Hematopoietic multipotent progenitor cell treated with erythropoietin and hydrocortisone succinate and interleukin-3 and kit ligand, for 6 days (in vitro differentiated cells): ENCODE data around the gene INHBC.
"Not testable (repeated sequence)": the region's sequence is repeated elsewhere in the genome, so short reads cannot be mapped to it uniquely, and the experiment has no call there.

Source experiments
- DNase-seq: peaks from one replicate; pipeline ENCODE4 v3.0.0-alpha.2; 2015

INHBC gene

GRCh38 chr12:57434517-57435223 is at the start of gene INHBC:
Gene INHBC (plus strand): TSS chr12:57434784. CDS start chr12:57434887, 103 bp downstream.
- no peak for DNase-seq

GRCh38 chr12:57385586-57385985 is 49.0 kb upstream of the INHBC start:
- DNase-seq: no peak

GRCh38 chr12:57386187-57386720 is 48.3 kb upstream of the INHBC start:
- DNase-seq: no peak

- DNase-seq: no peak
These were observed 46.2 kb upstream of the INHBC start for GRCh38 chr12:57388425-57388824.

- no peak for DNase-seq
These were observed 45.6 kb upstream of the INHBC start for GRCh38 chr12:57389033-57389432.

GRCh38 chr12:57390174-57390573 is 44.4 kb upstream of the INHBC start:
- DNase-seq: no peak

GRCh38 chr12:57395121-57395520 is 39.5 kb upstream of the INHBC start:
- no peak for DNase-seq

GRCh38 chr12:57397441-57397840 is 37.1 kb upstream of the INHBC start:
- no peak for DNase-seq

- not testable (repeated sequence) for DNase-seq
These were observed 34.7 kb upstream of the INHBC start for GRCh38 chr12:57399718-57400463.

- no peak for DNase-seq
These were observed 33.4 kb upstream of the INHBC start for GRCh38 chr12:57401165-57401564.

- not testable (repeated sequence) for DNase-seq
These were observed 32.4 kb upstream of the INHBC start for GRCh38 chr12:57402156-57402555.

- DNase-seq: no peak
These were observed 29.5 kb upstream of the INHBC start for GRCh38 chr12:57404966-57405640.

GRCh38 chr12:57410534-57410933 is 24.1 kb upstream of the INHBC start:
- no peak for DNase-seq

GRCh38 chr12:57414160-57414559 is 20.4 kb upstream of the INHBC start:
- not testable (repeated sequence) for DNase-seq

- DNase-seq: no peak
These were observed 19.5 kb upstream of the INHBC start for GRCh38 chr12:57415088-57415487.

- no peak for DNase-seq
These were observed 18.3 kb upstream of the INHBC start for GRCh38 chr12:57416039-57416996.

- DNase-seq: no peak
These were observed 16.3 kb upstream of the INHBC start for GRCh38 chr12:57418255-57418654.

- no peak for DNase-seq
These were observed 15.1 kb upstream of the INHBC start for GRCh38 chr12:57419495-57419894.

- DNase-seq: no peak
These were observed 14.1 kb upstream of the INHBC start for GRCh38 chr12:57420482-57420881.

- DNase-seq: not testable (repeated sequence)
These were observed 7.6 kb upstream of the INHBC start for GRCh38 chr12:57426948-57427347.

GRCh38 chr12:57428965-57429364 is 5.6 kb upstream of the INHBC start:
- no peak for DNase-seq

GRCh38 chr12:57429473-57430111 is 5.0 kb upstream of the INHBC start:
- peak; percentile 67 for DNase-seq
